Measurements from ENCODE around the gene LARP4B. TPM values are rescaled to one million over a fixed set of nuclear protein-coding genes. Genes with fewer than 3 reads are reported as not detected.

LARP4B gene
- total RNA-seq, 3 donors from 2014 or later = 97.5 to 155 (median 116) TPM

DNA sequence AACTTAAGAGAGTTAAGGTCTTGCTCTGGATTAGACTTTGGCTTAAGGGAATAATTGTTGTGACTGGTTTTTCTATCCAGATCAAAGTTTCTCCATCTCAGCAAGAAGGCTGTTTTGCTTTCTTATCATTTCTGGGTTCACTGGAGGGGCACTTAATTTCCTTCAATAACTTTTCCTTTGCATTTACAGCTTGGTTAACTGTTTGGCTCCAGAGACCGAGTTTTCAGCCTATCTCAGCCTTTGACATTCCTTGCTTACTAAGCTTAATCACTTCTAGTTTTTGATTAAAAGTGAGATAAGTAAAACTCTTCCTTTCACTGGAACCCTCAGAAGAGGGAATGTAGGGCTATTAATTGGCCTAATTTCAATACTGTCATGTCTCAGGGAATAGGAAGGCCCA, 76.4 kb downstream of the LARP4B start:
- Histone ChIP-seq H3K4me1 (ENCODE audit: low read depth) (no peaks in the 10 kb centered on the region), H3K36me3 (ENCODE audit: low read depth) (no peaks in the 10 kb centered on the region), H3K9me3 (peaks cover 5% of the 10 kb centered on the region), H3K4me3 (no peak overlapping the region)
- intact Hi-C loops (cut with DNase I, micrococcal nuclease) = no loop called here
- DNase-seq (no peak), ATAC-seq (no peak)
- TF ChIP-seq, protein P1, sequence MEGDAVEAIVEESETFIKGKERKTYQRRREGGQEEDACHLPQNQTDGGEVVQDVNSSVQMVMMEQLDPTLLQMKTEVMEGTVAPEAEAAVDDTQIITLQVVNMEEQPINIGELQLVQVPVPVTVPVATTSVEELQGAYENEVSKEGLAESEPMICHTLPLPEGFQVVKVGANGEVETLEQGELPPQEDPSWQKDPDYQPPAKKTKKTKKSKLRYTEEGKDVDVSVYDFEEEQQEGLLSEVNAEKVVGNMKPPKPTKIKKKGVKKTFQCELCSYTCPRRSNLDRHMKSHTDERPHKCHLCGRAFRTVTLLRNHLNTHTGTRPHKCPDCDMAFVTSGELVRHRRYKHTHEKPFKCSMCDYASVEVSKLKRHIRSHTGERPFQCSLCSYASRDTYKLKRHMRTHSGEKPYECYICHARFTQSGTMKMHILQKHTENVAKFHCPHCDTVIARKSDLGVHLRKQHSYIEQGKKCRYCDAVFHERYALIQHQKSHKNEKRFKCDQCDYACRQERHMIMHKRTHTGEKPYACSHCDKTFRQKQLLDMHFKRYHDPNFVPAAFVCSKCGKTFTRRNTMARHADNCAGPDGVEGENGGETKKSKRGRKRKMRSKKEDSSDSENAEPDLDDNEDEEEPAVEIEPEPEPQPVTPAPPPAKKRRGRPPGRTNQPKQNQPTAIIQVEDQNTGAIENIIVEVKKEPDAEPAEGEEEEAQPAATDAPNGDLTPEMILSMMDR (IDR thresholded peaks at IDR 0.05) = no peak

DNA sequence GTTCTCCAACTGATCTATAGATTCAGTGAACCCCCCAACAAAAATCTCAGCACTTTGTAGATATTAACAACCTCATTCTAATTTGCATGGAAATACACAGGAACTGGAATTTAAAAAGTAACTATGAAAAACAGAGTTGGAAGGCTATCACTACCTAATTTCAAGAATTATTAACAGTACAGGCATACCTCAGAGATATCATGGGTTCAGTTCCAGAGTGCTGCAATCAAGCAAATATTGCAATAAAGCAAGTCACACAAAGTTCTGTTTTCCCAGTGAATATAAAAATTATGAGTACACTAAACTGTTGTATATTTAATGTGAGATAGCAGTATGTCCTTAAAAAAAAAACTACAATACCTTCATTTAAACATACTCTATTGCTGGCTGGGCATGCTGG, 78.5 kb downstream of the LARP4B start:
- DNase-seq (no peak), ATAC-seq (no peak)
- Histone ChIP-seq H3K4me1 (ENCODE audit: low read depth) (no peaks in the 10 kb centered on the region), H3K9me3 (peaks cover 6% of the 10 kb centered on the region), H3K4me3 (no peak overlapping the region), H3K36me3 (ENCODE audit: low read depth) (no peaks in the 10 kb centered on the region)
- intact Hi-C loops (cut with DNase I, micrococcal nuclease) = no loop called here
- TF ChIP-seq, protein P1 (IDR thresholded peaks at IDR 0.05) = no peak

DNA sequence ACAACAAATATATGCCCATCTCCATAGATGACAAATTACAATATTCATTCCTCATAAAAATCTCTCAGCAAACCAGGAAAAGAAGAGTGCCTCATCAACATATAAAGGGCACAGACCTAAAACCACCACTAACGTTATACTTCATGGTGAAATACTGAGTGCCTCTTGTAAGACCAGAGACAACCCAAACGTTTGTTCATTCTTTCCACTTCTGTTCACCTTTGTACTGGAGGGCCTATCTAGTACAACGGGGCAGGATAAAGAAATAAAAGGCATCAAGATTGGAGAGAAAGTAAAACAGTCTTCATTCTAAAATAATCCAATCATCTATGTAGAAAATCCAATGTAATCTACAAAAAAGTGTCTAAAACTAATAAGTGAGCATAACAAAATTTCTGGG, 79.1 kb downstream of the LARP4B start:
- intact Hi-C loops (cut with DNase I, micrococcal nuclease) = no loop called here
- ATAC-seq (no peak), DNase-seq (no peak)
- Histone ChIP-seq H3K4me1 (ENCODE audit: low read depth) (no peaks in the 10 kb centered on the region), H3K4me3 (no peak overlapping the region), H3K9me3 (peaks cover 6% of the 10 kb centered on the region), H3K36me3 (ENCODE audit: low read depth) (no peaks in the 10 kb centered on the region)
- TF ChIP-seq, protein P1 (IDR thresholded peaks at IDR 0.05) = no peak

DNA sequence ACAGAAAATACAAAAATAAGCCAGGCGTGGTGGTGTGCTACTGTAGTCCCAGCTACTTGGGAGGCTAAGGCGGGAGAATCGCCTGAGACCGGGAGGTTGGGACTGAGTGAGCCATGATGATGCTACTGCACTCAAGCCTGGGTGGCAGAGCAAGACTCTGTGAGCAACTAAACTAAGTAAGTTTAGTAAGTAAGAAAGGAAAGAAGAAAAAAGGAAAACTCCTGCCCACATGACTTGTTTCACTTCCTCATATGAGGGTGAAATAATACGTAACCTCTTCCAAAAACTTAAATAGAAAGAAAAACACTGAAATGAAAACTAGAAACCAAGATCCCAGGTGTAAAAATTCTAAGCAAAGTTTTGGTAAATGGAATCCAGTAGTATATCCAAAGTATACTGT, 79.6 kb downstream of the LARP4B start:
- H3K4me1 ChIP-seq (ENCODE audit: low read depth) = no peaks in the 10 kb centered on the region
- peaks cover 6% of the 10 kb centered on the region for H3K9me3 ChIP-seq
- TF ChIP-seq, protein P1 (IDR thresholded peaks at IDR 0.05) = no peak
- no peak overlapping the region for H3K4me3 ChIP-seq
- DNase-seq (no peak), ATAC-seq (no peak)
- intact Hi-C loops (cut with DNase I, micrococcal nuclease) = no loop called here
- no peaks in the 10 kb centered on the region for H3K36me3 ChIP-seq (ENCODE audit: low read depth)

DNA sequence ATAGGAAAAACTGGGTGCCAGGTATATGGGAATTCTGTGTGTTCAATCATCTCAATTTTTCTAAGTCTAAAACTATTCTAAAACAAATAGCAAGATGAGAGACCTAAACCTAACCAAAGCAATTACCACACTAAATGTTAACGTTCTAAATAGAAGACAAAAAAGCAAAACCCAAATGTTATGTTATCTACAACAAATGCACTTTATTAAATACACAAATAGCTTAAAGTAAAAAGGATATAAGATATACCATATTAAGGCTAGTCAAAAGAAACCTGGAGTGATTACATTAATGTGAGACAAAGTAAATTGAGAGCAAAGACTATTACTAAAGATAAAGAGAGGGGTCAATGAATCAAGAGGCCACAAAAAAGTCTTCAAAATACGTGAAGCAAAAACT, 81.4 kb downstream of the LARP4B start:
- no peaks in the 10 kb centered on the region for H3K4me1 ChIP-seq (ENCODE audit: low read depth)
- intact Hi-C loops (cut with DNase I, micrococcal nuclease) = no loop called here
- ATAC-seq = no peak

More for the DNA sequence above, 81.4 kb downstream of the LARP4B start:
- TF ChIP-seq, protein P1 (IDR thresholded peaks at IDR 0.05) = no peak
- DNase-seq = no peak
- Histone ChIP-seq H3K4me3 (no peak overlapping the region), H3K36me3 (ENCODE audit: low read depth) (no peaks in the 10 kb centered on the region), H3K9me3 (peaks cover 6% of the 10 kb centered on the region)
